Spleen (tissue), 11 donors: ENCODE data around the gene ASAP2. TPM values are rescaled to one million over a fixed set of nuclear protein-coding genes. Genes with fewer than 3 reads are reported as not detected.

ENCODE experiments used
- DNase-seq: peaks from one replicate; pipeline ENCODE4 v3.0.0-alpha.2; 2020
- H3K27ac ChIP-seq, 8 donors: fragments of 200-600 bp; sonication (generic) in 7 of 8; 1 replicate in 4 of 8; 2 replicates in 4 of 8; pipeline versions ENCODE4 v1.5.0 to v1.8.0; 2016 to 2021; ENCODE audit warnings: inconsistent platforms in 4 of 8, mild to moderate bottlenecking in 4 of 8, moderate library complexity in 1 of 8
- H3K27me3 ChIP-seq, 7 donors: fragments of 200-600 bp; sonication (generic) in 6 of 7; replicated peaks in 1 of 7; 1 replicate in 4 of 7; 2 replicates in 3 of 7; pipeline versions ENCODE4 v1.5.0 to v1.8.0; 2016 to 2021; ENCODE audit warnings: inconsistent platforms in 3 of 7, mild to moderate bottlenecking in 1 of 7
- H3K36me3 ChIP-seq, 6 donors: fragments of 200-600 bp; sonication (generic) in 5 of 6; 1 replicate in 4 of 6; 2 replicates in 2 of 6; pipeline versions ENCODE4 v1.5.0 to v1.8.0; 2016 to 2021; ENCODE audit warnings: inconsistent platforms in 2 of 6
- H3K4me1 ChIP-seq, 6 donors: fragments of 200-600 bp; sonication (generic) in 5 of 6; 1 replicate in 3 of 6; 2 replicates in 3 of 6; pipeline versions ENCODE4 v1.5.0 to v1.8.0; 2016 to 2021; ENCODE audit warnings: inconsistent platforms in 3 of 6
- H3K4me3 ChIP-seq, 8 donors: fragments of 200-600 bp; sonication (generic) in 7 of 8; 1 replicate in 4 of 8; 2 replicates in 4 of 8; pipeline versions ENCODE4 v1.5.0 to v1.8.0; 2016 to 2021; ENCODE audit warnings: inconsistent platforms in 4 of 8, mild to moderate bottlenecking in 4 of 8, moderate library complexity in 2 of 8
- H3K9me3 ChIP-seq, 8 donors: fragments of 200-600 bp; sonication (generic) in 7 of 8; 1 replicate in 4 of 8; 2 replicates in 4 of 8; pipeline versions ENCODE4 v1.5.0 to v1.8.0; 2016 to 2021; ENCODE audit warnings: inconsistent platforms in 4 of 8
- POLR2A ChIP-seq, 3 donors: fragments of 450-650 bp; IDR thresholded peaks; one replicate each; pipeline ENCODE4 v1.5.1; 2017; ENCODE audit warnings: antibody characterized with exemption in 3 of 3, mild to moderate bottlenecking in 1 of 3
- POLR2AphosphoS5 ChIP-seq, 3 donors: sonication (generic); formaldehyde crosslinking; IDR thresholded peaks; one replicate each; pipeline ENCODE4 v1.5.1; 2017; ENCODE audit warnings: antibody characterized with exemption in 3 of 3
- WGBS, 5 donors: extraction: QIAGEN DNeasy Blood & Tissue Kit in 3 of 5; methylation state at CpG; one replicate each; pipeline versions ENCODE4 v1.1.5 to v1.1.7; 2013 to 2018; 5-methylcytosine and 5-hydroxymethylcytosine counted together
- intact Hi-C: fragments of 100-400 bp; cut with DNase I; formaldehyde crosslinking; loops from one replicate; pipeline ENCODE4 v1.15.0; 2023; ENCODE audit warnings: low total_unique reads
- polyA plus RNA-seq, 3 donors: library from polyadenylated mRNA; stranded (reverse); fragments of 200-250 nt; gene quantifications; one replicate each; pipeline ENCODE4 v1.2.1, GENCODE V29; 2013
- total RNA-seq, 7 donors: library from RNA; depleted of rRNA in 3 of 7; stranded (reverse); fragments of >200 nt in 3 of 7; fragmentation: NEBNext Ultra II Directional in 4 of 7; extraction: Animal tissue kit (Norgen Biotek cat#: 25700) in 4 of 7; gene quantifications; one replicate each; pipeline versions ENCODE4 v1.1.0 to v1.2.1, GENCODE V29; 2016 to 2021
- TF ChIP-seq, protein P1 (sequence below), 11 experiments: fragments of 200-600 bp in 7 of 11; fragments of 450-650 bp in 4 of 11; sonication (generic) in 4 of 11; IDR thresholded peaks in 8 of 11; conservative IDR thresholded peaks in 3 of 11; 1 replicate in 7 of 11; 2 replicates in 4 of 11; pipeline versions ENCODE4 v1.4.0 to v1.8.0; 2016 to 2021; ENCODE audit warnings: antibody characterized with exemption in 11 of 11, inconsistent platforms in 4 of 11, mild to moderate bottlenecking in 1 of 11
- donor health status: healthy with polysubstance abuse.
- donor health status: DM: no; HTN: no; CAD: no; lungs with moderate emphysema.
- donor health status: DM: no; HTN: no; CAD: no.
- donor health status: Bipolar disorder and iron deficiency.
- donor health status: healthy.
- donor health status: DM: no; HTN: no; CAD: no.
- donor health status: DM: yes; HTN: yes; CAD: no.

The ASAP2 gene
- total and polyA plus RNA-seq, 10 donors: 0.93 to 3.0 (median 2.2) TPM

DNA sequence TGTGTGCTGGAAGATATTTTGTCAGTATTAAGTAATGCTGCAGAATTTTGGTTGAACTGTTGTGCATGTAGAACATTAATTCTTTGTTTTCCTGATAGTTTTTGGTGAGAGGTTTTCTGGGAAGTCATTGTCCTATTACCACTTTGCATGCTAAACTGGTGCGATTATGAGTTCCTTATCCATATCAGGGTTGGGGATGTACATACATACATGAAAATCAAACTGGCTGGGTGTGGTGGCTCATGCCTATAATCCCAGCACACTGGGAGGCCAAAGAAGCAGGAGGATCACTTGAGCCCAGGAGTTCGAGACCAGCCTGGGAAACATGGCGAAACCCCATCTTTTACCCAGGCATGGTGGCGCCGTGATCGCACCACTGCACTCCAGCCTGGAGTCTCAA is 34.6 kb downstream of the ASAP2 start:
- intact Hi-C loops: no loop called here
- no peaks in the 10 kb centered on the region for H3K4me1 ChIP-seq
- H3K27me3 ChIP-seq: peaks cover 0 to 88% (median 32%) of the 10 kb centered on the region in 7 donors
- no peaks in the 10 kb centered on the region for H3K36me3 ChIP-seq
- no peak overlapping the region for H3K4me3 ChIP-seq
- no peak overlapping the region for H3K27ac ChIP-seq
- DNase-seq: no peak
- no peaks in the 10 kb centered on the region for H3K9me3 ChIP-seq
- TF ChIP-seq POLR2A (IDR thresholded peaks at IDR 0.05): no peak
- TF ChIP-seq, protein P1, sequence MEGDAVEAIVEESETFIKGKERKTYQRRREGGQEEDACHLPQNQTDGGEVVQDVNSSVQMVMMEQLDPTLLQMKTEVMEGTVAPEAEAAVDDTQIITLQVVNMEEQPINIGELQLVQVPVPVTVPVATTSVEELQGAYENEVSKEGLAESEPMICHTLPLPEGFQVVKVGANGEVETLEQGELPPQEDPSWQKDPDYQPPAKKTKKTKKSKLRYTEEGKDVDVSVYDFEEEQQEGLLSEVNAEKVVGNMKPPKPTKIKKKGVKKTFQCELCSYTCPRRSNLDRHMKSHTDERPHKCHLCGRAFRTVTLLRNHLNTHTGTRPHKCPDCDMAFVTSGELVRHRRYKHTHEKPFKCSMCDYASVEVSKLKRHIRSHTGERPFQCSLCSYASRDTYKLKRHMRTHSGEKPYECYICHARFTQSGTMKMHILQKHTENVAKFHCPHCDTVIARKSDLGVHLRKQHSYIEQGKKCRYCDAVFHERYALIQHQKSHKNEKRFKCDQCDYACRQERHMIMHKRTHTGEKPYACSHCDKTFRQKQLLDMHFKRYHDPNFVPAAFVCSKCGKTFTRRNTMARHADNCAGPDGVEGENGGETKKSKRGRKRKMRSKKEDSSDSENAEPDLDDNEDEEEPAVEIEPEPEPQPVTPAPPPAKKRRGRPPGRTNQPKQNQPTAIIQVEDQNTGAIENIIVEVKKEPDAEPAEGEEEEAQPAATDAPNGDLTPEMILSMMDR (IDR thresholded peaks at IDR 0.05 in 8 of 11, conservative IDR thresholded peaks at IDR 0.05 in 3 of 11): no peak
- no peak for TF ChIP-seq POLR2AphosphoS5 (IDR thresholded peaks at IDR 0.05)
- WGBS, 5 donors: 93 to 98% (median 96%) methylated on average over 6 of the region's 6 CpGs

DNA sequence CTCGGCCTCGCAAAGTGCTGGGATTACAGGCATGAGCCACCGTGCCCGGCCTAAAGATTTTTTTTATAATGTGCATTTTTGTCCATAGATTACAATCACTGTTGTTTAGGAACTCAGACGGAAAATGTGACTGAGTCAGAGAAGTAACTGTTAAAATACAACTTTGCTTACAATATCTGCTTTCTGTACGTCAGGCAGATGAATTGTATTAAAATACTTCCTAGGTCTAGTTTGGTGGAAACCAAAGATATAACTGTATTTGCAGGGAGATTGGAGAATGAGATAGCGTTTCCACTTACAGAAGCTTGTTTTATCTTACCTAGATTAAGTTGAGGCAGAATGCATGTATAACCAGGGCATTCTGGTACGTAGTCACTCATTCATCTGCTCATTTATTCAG is 36.7 kb downstream of the ASAP2 start:
- Histone ChIP-seq H3K4me3 (no peak overlapping the region), H3K27ac (no peak overlapping the region), H3K36me3 (no peaks in the 10 kb centered on the region), H3K27me3 (peaks cover 0 to 89% (median 26%) of the 10 kb centered on the region in 7 donors), H3K4me1 (peaks cover 9 to 15% (median 12%) of the 10 kb centered on the region in 6 donors), H3K9me3 (no peaks in the 10 kb centered on the region)
- no peak for TF ChIP-seq POLR2AphosphoS5 (IDR thresholded peaks at IDR 0.05)
- TF ChIP-seq POLR2A (IDR thresholded peaks at IDR 0.05): no peak
- TF ChIP-seq, protein P1 (IDR thresholded peaks at IDR 0.05 in 8 of 11, conservative IDR thresholded peaks at IDR 0.05 in 3 of 11): no peak
- DNase-seq: no peak
- WGBS, 5 donors: 87 to 94% (median 92%) methylated on average over 8 of the region's 8 CpGs
- intact Hi-C loops: no loop called here

DNA sequence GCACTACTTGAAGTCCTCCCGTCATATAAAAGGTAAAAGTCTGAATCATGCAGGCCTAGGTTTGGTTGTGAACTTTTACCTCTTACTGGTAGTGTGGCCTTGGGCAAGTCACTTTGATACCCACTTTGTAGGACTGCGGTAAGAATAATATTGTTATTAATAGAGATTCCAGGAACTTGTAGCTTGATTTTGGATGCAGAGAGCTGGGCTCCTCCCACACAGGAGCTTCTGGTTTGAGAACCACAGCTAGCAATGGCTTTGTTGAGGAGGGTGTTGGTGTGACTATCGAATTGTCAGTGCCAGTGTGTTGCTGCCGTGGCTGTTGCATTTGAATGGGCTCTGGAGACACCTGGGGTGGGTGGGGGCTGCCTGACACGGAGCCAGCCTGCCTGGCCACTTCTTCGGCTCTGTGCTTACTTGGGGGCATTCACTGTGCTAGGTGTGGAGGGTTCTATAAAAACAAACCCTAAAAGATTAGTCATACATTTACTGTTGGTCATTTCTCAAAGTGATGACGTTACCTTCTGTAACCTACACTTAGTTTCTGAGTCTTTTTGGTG is 38.5 kb downstream of the ASAP2 start:
- 63 to 82% (median 75%) methylated on average over 7 of the region's 7 CpGs for WGBS, 5 donors
- Histone ChIP-seq H3K36me3 (no peaks in the 10 kb centered on the region), H3K4me1 (peaks cover 9 to 15% (median 12%) of the 10 kb centered on the region in 6 donors), H3K4me3 (no peak overlapping the region), H3K27ac (no peak overlapping the region), H3K27me3 (peaks cover 0 to 89% (median 30%) of the 10 kb centered on the region in 7 donors), H3K9me3 (no peaks in the 10 kb centered on the region)
- DNase-seq: no peak
- intact Hi-C loops: no loop called here
- TF ChIP-seq, protein P1 (IDR thresholded peaks at IDR 0.05 in 8 of 11, conservative IDR thresholded peaks at IDR 0.05 in 3 of 11): no peak
- TF ChIP-seq POLR2AphosphoS5 (IDR thresholded peaks at IDR 0.05) (no peak), POLR2A (IDR thresholded peaks at IDR 0.05) (no peak)

DNA sequence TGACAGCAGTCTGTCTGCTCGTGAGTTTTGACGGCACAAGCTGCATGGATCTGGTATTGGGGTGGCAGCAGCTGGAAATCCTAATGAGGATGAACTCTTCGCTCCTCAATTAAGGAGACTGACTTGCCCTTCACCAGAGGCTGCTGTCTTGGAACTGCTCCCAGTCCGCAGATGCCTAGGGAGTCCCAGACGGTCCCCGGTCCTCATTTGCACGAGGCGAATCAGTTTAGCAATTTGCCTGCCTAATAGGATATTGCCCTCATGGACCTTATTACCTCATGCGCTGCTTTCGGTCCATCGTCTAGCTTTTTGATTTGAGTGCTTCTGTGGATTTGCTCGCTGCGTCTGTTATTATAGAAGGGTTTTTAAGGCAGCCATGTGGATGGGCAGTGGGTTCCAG is 40.6 kb downstream of the ASAP2 start:
- Histone ChIP-seq H3K9me3 (no peaks in the 10 kb centered on the region), H3K4me1 (peaks cover 9 to 17% (median 12%) of the 10 kb centered on the region in 6 donors), H3K27ac (no peak overlapping the region), H3K27me3 (peaks cover 0 to 89% (median 26%) of the 10 kb centered on the region in 7 donors), H3K4me3 (no peak overlapping the region), H3K36me3 (no peaks in the 10 kb centered on the region)
- 65 to 80% (median 77%) methylated on average over 13 of the region's 13 CpGs for WGBS, 5 donors
- intact Hi-C loops: no loop called here
- TF ChIP-seq, protein P1 (IDR thresholded peaks at IDR 0.05 in 8 of 11, conservative IDR thresholded peaks at IDR 0.05 in 3 of 11): no peak
- no peak for TF ChIP-seq POLR2AphosphoS5 (IDR thresholded peaks at IDR 0.05)
- no peak for TF ChIP-seq POLR2A (IDR thresholded peaks at IDR 0.05)
- DNase-seq: no peak
